Transverse colon (tissue), 4 donors: ENCODE measurements around the gene PTGIS. TPM values are rescaled to one million over a fixed set of nuclear protein-coding genes. Genes with fewer than 3 reads are reported as not detected.

Experiments
- DNase-seq: peaks from one replicate; pipeline ENCODE4 v3.0.0-alpha.2; 2019
- H3K27ac ChIP-seq, 4 donors: fragments of 200-600 bp; sonication (generic); 2 replicates each; pipeline ENCODE4 v1.5.1; 2016 to 2018; ENCODE audit warnings: inconsistent platforms in 4 of 4
- H3K27me3 ChIP-seq: fragments of 200-600 bp; sonication (generic); 2 replicates; pipeline ENCODE4 v1.5.1; 2017; ENCODE audit warnings: inconsistent platforms
- H3K36me3 ChIP-seq, 4 donors: fragments of 200-600 bp; sonication (generic); 2 replicates each; pipeline ENCODE4 v1.5.1; 2017 to 2019; ENCODE audit warnings: inconsistent platforms in 4 of 4
- H3K4me1 ChIP-seq, 4 donors: fragments of 200-600 bp; sonication (generic); 2 replicates each; pipeline ENCODE4 v1.5.1; 2017 to 2020; ENCODE audit warnings: inconsistent platforms in 4 of 4
- H3K4me3 ChIP-seq, 4 donors: fragments of 200-600 bp; sonication (generic); 1 replicate in 1 of 4; 2 replicates in 3 of 4; pipeline versions ENCODE4 v1.5.1 to v1.6.1; 2017 to 2019; ENCODE audit warnings: inconsistent platforms in 4 of 4
- H3K9me3 ChIP-seq, 2 donors: fragments of 200-600 bp; sonication (generic); 2 replicates each; pipeline ENCODE4 v1.5.1; 2017 to 2019; ENCODE audit warnings: inconsistent platforms in 2 of 2
- CTCF ChIP-seq, 5 experiments: fragments of 200-600 bp in 3 of 5; fragments of 450-650 bp in 2 of 5; sonication (generic) in 3 of 5; IDR thresholded peaks; 1 replicate in 2 of 5; 2 replicates in 3 of 5; pipeline ENCODE4 v1.5.1; 2016 to 2017; ENCODE audit warnings: antibody characterized with exemption in 5 of 5, inconsistent platforms in 3 of 5, mild to moderate bottlenecking in 2 of 5, moderate library complexity in 1 of 5
- EP300 ChIP-seq: sonication (generic); formaldehyde crosslinking; IDR thresholded peaks from one replicate; pipeline ENCODE4 v1.6.1; 2017; ENCODE audit warnings: antibody characterized with exemption, low read depth
- POLR2A ChIP-seq: fragments of 450-650 bp; IDR thresholded peaks from one replicate; pipeline ENCODE4 v1.6.1; 2016; ENCODE audit warnings: antibody characterized with exemption, mild to moderate bottlenecking, moderate library complexity
- POLR2AphosphoS5 ChIP-seq, 3 donors: sonication (generic); formaldehyde crosslinking; IDR thresholded peaks; one replicate each; pipeline ENCODE4 v1.6.1; 2016; ENCODE audit warnings: antibody characterized with exemption in 3 of 3
- WGBS, 2 donors: methylation state at CpG; one replicate each; pipeline ENCODE4 v1.1.5; 2018; ENCODE audit warnings: low coverage in 1 of 2; 5-methylcytosine and 5-hydroxymethylcytosine counted together
- in situ Hi-C, 4 donors: fragments of 200-750 bp; cut with MboI; loops; one replicate each; pipeline versions ENCODE4 v1.15.0 to v1.15.1; 2017; ENCODE audit warnings: low sequenced_read_pairs in 3 of 4, low pct_ligation_motif_present in 1 of 4, low pct_unique_long_range_greater_than_20kb in 1 of 4
- intact Hi-C: fragments of 100-400 bp; cut with DNase I; formaldehyde crosslinking; loops from one replicate; pipeline ENCODE4 v1.15.1; 2023; ENCODE audit warnings: low total_unique reads
- total RNA-seq, 4 donors: library from RNA; depleted of rRNA; stranded (reverse); fragments of >200 nt; gene quantifications; one replicate each; pipeline ENCODE4 v1.1.0, GENCODE V29; 2016

The PTGIS gene
- total RNA-seq, 4 donors from 2014 or later, result 9.4 to 22.3 (median 15.6) TPM

GRCh38 chr20:49591217-49591865, 23.4 kb upstream of the PTGIS start:
- Histone ChIP-seq H3K36me3 (no peaks in the 10 kb centered on the region), H3K4me1 (peaks cover 0 to 7% (median 4%) of the 10 kb centered on the region in 4 donors), H3K27ac (peak overlapping the region in 2 of 4 donors; percentile 20 to 41), H3K9me3 (no peaks in the 10 kb centered on the region), H3K4me3 (no peak overlapping the region), H3K27me3 (no peaks in the 10 kb centered on the region)
- no peak for DNase-seq
- intact Hi-C loops, result no loop called here
- TF ChIP-seq EP300 (no peak), CTCF (IDR thresholded peaks at IDR 0.05) (no peak), POLR2AphosphoS5 (IDR thresholded peaks at IDR 0.05) (no peak), POLR2A (no peak)
- 72% methylated on average over 4 of the region's 4 CpGs; no CpG with 5 or more reads in 1 of the 2 donors for WGBS, 2 donors
- in situ Hi-C loops, result no loop called here

GRCh38 chr20:49590163-49591017, 22.5 kb upstream of the PTGIS start:
- no peak for TF ChIP-seq EP300
- TF ChIP-seq CTCF (IDR thresholded peaks at IDR 0.05), result no peak
- no peak for TF ChIP-seq POLR2A
- no peak for TF ChIP-seq POLR2AphosphoS5 (IDR thresholded peaks at IDR 0.05)
- no peaks in the 10 kb centered on the region for H3K9me3 ChIP-seq
- H3K36me3 ChIP-seq, result no peaks in the 10 kb centered on the region
- DNase-seq, result no peak
- H3K27ac ChIP-seq, result peak overlapping the region in 1 of 4 donors; percentile 86
- in situ Hi-C loops, result no loop called here
- H3K4me1 ChIP-seq, result peaks cover 0 to 11% (median 4%) of the 10 kb centered on the region in 4 donors
- WGBS, 2 donors, result 80 to 81% methylated on average over 5 to 8 of the region's 8 CpGs
- no peak overlapping the region for H3K4me3 ChIP-seq
- no peaks in the 10 kb centered on the region for H3K27me3 ChIP-seq
- intact Hi-C loops, result no loop called here

- Histone ChIP-seq H3K27ac (peak overlapping the region in 1 of 4 donors; percentile 86), H3K4me3 (no peak overlapping the region), H3K36me3 (no peaks in the 10 kb centered on the region), H3K4me1 (peaks cover 0 to 14% (median 6%) of the 10 kb centered on the region in 4 donors), H3K9me3 (no peaks in the 10 kb centered on the region), H3K27me3 (no peaks in the 10 kb centered on the region)
- WGBS, 2 donors, result 90 to 95% methylated on average over 6 of the region's 6 CpGs
- intact Hi-C loops (no loop called here), in situ Hi-C loops (no loop called here)
- TF ChIP-seq POLR2AphosphoS5 (IDR thresholded peaks at IDR 0.05) (no peak), POLR2A (no peak), EP300 (no peak), CTCF (IDR thresholded peaks at IDR 0.05) (no peak)
- DNase-seq, result no peak
Observed at GRCh38 chr20:49589747-49590146, 21.8 kb upstream of the PTGIS start.

- Histone ChIP-seq H3K4me1 (peaks cover 0 to 32% (median 19%) of the 10 kb centered on the region in 4 donors), H3K27ac (peak overlapping the region; percentile 2 to 86 (median 60))
- in situ Hi-C loops, result no loop called here
Observed at GRCh38 chr20:49587111-49587570, 19.2 kb upstream of the PTGIS start.

More at GRCh38 chr20:49587111-49587570, 19.2 kb upstream of the PTGIS start:
- no peaks in the 10 kb centered on the region for H3K27me3 ChIP-seq
- TF ChIP-seq POLR2AphosphoS5 (IDR thresholded peaks at IDR 0.05) (peak in 2 of 3 donors; percentile 31 to 61), POLR2A (no peak)
- DNase-seq, result no peak
- no peaks in the 10 kb centered on the region for H3K9me3 ChIP-seq
- intact Hi-C loops, result no loop called here
- WGBS, 2 donors, result 60 to 65% methylated on average over 5 to 10 of the region's 10 CpGs
- no peak overlapping the region for H3K4me3 ChIP-seq
- no peaks in the 10 kb centered on the region for H3K36me3 ChIP-seq
